Activated CD8-positive, alpha-beta memory T cell treated with anti-CD3 and anti-CD28 coated beads, Interleukin-2, amount 50 U/mL, for 1 hour (primary cell): ENCODE measurements around the gene KRT16.
"Not testable (repeated sequence)": the region's sequence is repeated elsewhere in the genome, so short reads cannot be mapped to it uniquely, and the experiment has no call there.

ENCODE experiments used
- DNase-seq: peaks from one replicate; pipeline ENCODE4 v3.0.0-alpha.2; 2020; ENCODE audit errors: extremely low read depth

The KRT16 gene

GRCh38 chr17:41647940-41648410 is 35.4 kb upstream of the KRT16 start:
- peak; percentile 58 for DNase-seq

GRCh38 chr17:41647038-41647813 is 34.7 kb upstream of the KRT16 start:
- DNase-seq, result no peak

- no peak for DNase-seq
Observed at GRCh38 chr17:41642252-41643156, 29.9 kb upstream of the KRT16 start.

- not testable (repeated sequence) for DNase-seq
Observed at GRCh38 chr17:41640596-41640995, 28.0 kb upstream of the KRT16 start.

- DNase-seq, result no peak
Observed at GRCh38 chr17:41639492-41640473, 27.2 kb upstream of the KRT16 start.

GRCh38 chr17:41638941-41639340 is 26.4 kb upstream of the KRT16 start:
- DNase-seq, result no peak

GRCh38 chr17:41638194-41638593 is 25.6 kb upstream of the KRT16 start:
- DNase-seq, result no peak

- no peak for DNase-seq
Observed at GRCh38 chr17:41636652-41637051, 24.1 kb upstream of the KRT16 start.

GRCh38 chr17:41635121-41636097 is 22.8 kb upstream of the KRT16 start:
- no peak for DNase-seq

- no peak for DNase-seq
Observed at GRCh38 chr17:41634639-41635038, 22.1 kb upstream of the KRT16 start.

- no peak for DNase-seq
Observed at GRCh38 chr17:41633556-41634199, 21.1 kb upstream of the KRT16 start.

GRCh38 chr17:41632482-41633105 is 20.0 kb upstream of the KRT16 start:
- DNase-seq, result no peak

- no peak for DNase-seq
Observed at GRCh38 chr17:41631898-41632285, 19.3 kb upstream of the KRT16 start.

- no peak for DNase-seq
Observed at GRCh38 chr17:41631025-41631897, 18.7 kb upstream of the KRT16 start.

GRCh38 chr17:41629826-41630670 is 17.5 kb upstream of the KRT16 start:
- DNase-seq, result no peak

- DNase-seq, result no peak
Observed at GRCh38 chr17:41629316-41629715, 16.7 kb upstream of the KRT16 start.

GRCh38 chr17:41628621-41629255 is 16.2 kb upstream of the KRT16 start:
- DNase-seq, result not testable (repeated sequence)
